Stimulated activated CD4-positive, alpha-beta T cell treated with anti-CD3 and anti-CD28 coated beads, Interleukin-1b, Interleukin-23, amount 100 ng/mL, for 48 hours (primary cell): ENCODE data around the gene CHRND.
A peak's percentile ranks its signal among the peaks of the same experiment; 100 is the strongest.

Source experiments
- DNase-seq: peaks from one replicate; pipeline ENCODE4 v3.0.0-alpha.2; 2020

CHRND gene

DNA sequence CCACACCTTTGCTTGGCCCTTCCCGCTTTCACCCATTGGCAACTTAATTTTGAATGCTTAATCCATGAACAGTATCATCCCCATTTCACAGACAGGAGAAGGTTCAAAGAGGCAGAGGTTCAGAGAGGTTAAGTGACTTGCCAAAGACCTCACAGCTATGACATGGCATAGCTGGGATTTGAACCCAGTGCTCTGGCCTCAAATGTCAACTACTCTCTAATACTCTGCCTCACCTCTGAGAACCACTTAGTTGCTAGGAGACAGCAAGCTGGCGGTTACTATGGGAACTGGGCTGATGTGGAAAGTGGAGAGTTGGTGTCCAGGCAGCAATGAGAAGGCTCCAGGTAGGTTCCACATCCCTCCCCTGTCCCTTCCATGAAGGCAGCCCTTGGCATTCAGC lies 21.5 kb upstream of the CHRND start:
- no peak for DNase-seq

- DNase-seq = no peak
Observed at GRCh38 chr2:232505856-232506255, 20.1 kb upstream of the CHRND start.

- no peak for DNase-seq
Observed at GRCh38 chr2:232506709-232507108, 19.3 kb upstream of the CHRND start.

GRCh38 chr2:232508251-232508650 lies 17.7 kb upstream of the CHRND start:
- DNase-seq = no peak

DNA sequence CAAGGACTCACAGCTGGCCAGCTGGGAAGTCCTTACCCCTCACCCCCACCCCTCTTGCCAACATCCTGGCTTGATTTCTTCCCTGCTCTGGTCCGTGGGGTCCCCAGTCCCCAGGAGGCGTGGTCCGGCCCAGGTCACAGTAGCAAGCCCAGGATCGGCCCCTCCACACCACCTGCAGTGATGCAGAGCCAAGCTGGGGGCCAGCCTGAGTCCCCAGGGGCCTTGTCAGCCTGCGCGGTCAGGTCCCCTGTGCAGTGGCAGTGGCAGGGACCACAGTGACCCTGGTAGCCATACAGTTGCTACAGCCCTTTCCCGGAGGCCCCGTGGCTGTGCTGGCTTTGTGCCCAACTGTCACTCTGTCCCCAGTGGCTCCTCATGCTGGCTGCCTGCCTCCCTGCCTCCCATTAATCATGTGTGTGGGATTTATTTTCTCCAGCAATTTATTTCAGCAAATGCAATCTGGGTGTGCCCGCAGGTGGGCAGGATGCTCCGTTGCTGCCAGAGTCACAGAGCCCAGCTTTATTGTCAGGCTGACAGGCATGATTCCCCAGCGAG lies 14.5 kb upstream of the CHRND start:
- DNase-seq = no peak

- DNase-seq = no peak
Observed at GRCh38 chr2:232512602-232513001, 13.4 kb upstream of the CHRND start.

- DNase-seq = no peak
Observed at GRCh38 chr2:232513353-232513752, 12.6 kb upstream of the CHRND start.

DNA sequence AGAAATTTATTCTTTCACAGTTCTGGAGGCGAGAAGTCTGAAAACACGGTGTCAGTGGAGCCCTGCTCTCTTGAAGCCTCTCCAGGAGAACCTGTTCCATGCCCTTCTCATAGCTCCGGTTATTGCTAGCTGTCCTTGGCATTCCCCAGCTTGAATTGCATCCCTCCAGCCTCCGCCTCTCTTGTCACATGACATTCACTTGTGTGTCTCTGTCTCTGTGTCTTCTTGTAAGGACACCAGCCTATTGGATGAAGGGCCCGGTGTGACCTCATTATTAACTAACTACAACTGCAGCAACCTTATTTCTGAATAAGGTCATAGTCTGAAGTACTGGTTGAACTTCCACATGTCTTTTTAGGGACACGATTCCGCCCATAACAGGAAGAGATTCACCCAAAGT lies 10.3 kb upstream of the CHRND start:
- DNase-seq = no peak

DNA sequence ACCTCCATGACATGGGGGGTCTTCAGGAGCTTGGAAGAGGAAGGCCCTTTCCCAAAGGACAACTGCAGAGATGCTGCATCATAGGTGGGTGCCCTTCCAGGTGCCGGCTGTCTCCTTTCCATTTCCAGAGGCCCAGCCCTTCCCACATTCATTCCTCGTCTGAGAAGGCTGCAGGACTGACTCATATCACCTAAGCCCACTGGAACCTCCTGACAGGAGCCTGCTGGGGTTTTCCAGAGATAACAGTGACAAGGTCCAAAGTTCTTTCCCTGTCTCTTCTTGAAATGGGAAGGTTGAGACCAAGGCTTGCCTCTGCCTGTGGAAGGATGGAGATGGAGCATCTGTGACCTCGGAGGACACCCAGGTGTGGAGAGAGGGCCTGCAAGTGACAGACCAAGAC lies 9.4 kb upstream of the CHRND start:
- DNase-seq = no peak

GRCh38 chr2:232518844-232519243 lies 7.1 kb upstream of the CHRND start:
- no peak for DNase-seq

DNA sequence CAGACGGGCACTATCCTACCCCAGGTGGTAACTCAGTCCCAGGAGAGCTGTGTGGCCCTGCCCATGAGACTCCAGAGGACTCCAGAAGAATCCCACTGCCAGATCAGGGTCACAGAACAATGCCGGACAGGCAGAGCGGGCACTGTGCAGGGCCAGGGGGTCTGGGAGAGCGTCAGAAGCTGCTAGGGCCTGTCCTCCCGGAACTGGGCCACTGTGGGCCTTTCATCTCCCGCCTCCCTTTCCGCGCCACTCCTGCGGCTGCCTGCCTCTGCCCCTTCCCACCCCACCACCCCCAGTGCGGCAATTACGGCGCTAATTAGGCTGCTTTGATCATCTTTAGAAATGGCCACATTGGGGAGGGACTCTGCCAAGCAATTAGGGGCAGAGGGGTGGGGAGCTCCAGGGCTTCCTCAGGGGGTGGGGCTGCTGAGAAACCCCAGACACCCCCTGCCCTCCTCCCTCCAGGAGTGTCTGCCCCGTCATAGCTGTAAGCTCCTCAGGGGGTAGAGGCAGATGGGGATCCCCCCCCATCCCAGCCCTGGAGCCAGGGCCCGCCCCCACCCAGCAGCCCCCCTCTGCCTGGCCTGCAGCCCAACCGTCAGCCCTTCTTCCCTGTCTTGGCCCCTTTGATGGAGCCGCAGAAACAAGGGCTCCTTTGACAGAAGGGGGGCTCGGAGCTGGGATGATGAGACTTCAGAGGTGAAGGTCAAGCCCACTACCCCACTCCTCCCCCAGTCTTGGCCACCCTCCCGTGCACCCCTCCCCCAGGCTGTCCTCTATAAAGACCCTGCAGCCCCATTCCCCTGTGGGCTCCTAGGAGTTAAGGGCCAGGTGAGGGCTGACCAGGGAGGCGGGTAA lies 6.2 kb upstream of the CHRND start, which contains the start of gene PRSS56:
Gene PRSS56, plus strand, starts transcription at position 808 of the 858 bp plus-strand sequence. CDS start 211 bp downstream, outside the sequence.
- DNase-seq = no peak

GRCh38 chr2:232520489-232520888 lies 5.5 kb upstream of the CHRND start:
- no peak for DNase-seq

DNA sequence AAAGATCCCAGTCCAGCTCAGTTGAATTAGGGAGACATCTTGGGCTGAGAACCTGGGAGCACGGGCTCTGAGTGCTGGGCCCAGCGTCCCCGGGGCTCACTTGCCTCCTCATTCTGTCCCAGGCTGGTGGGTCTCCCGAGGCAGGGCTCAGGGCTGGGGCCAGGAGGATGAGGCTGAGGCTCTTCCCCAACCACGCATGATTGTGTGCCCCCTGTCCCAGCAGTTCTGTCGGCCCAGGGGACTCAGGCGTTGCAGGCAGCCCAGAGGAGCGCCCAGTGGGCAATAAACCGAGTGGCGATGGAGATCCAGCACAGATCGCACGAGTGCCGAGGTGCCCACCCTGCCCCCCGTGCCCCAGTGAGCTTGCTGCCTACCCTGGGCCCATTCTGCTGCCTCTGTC lies 4.9 kb upstream of the CHRND start:
- DNase-seq = no peak

DNA sequence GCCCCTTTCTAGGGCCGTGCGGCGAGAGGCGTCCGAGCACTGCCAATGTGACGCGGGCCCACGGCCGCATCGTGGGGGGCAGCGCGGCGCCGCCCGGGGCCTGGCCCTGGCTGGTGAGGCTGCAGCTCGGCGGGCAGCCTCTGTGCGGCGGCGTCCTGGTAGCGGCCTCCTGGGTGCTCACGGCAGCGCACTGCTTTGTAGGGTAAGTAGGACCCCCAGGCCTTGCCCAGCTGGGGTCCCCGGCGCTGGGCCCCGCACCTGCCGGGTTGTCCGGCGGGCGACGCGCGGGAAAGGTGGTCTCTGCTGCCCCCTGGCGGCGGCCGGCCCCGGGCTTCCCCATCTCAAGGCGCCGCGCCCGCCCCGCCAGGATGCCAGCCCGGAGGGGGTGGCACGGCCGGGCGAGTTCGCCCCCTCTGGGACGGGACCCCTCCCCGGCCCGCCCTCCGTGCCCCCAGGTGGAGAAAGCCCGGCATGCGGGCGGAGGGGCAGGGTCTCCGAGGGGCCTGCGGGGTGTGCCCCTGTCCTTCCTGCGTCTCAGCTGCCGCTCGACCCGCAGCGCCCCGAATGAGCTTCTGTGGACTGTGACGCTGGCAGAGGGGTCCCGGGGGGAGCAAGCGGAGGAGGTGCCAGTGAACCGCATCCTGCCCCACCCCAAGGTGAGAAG lies 3.9 kb upstream of the CHRND start:
- DNase-seq = peak; percentile 43

DNA sequence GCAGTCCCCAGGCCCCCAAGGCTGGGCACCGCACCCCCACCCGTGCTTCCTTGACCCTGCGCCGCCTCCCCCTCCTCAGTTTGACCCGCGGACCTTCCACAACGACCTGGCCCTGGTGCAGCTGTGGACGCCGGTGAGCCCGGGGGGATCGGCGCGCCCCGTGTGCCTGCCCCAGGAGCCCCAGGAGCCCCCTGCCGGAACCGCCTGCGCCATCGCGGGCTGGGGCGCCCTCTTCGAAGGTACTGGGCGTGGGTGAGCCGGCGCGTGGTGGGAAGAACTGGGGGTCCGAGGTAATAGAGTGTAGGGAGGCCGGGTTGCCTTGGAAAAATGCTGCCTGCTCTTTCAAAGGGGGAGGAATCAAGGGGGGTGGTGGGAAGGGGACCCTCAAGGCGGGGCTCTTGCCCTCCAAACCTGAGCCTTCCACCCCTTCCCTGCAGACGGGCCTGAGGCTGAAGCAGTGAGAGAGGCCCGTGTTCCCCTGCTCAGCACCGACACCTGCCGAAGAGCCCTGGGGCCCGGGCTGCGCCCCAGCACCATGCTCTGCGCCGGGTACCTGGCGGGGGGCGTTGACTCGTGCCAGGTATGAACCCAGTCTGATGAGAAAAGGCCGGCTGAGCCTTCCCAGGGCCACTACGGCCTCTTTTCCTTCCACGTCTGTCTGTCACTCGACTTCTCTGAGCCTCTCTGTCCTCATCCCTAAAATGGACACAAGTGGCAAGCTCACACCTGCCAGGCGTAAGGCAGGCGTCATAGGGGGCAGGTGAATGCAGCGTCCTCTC lies 3.1 kb upstream of the CHRND start:
- no peak for DNase-seq

DNA sequence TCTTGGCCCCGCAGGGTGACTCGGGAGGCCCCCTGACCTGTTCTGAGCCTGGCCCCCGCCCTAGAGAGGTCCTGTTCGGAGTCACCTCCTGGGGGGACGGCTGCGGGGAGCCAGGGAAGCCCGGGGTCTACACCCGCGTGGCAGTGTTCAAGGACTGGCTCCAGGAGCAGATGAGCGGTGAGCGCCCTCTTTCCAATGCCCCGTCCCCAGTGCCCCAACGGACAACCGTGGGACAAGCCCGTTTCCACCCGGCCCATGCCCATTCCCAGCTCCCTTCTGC lies 2.6 kb upstream of the CHRND start:
- no peak for DNase-seq

DNA sequence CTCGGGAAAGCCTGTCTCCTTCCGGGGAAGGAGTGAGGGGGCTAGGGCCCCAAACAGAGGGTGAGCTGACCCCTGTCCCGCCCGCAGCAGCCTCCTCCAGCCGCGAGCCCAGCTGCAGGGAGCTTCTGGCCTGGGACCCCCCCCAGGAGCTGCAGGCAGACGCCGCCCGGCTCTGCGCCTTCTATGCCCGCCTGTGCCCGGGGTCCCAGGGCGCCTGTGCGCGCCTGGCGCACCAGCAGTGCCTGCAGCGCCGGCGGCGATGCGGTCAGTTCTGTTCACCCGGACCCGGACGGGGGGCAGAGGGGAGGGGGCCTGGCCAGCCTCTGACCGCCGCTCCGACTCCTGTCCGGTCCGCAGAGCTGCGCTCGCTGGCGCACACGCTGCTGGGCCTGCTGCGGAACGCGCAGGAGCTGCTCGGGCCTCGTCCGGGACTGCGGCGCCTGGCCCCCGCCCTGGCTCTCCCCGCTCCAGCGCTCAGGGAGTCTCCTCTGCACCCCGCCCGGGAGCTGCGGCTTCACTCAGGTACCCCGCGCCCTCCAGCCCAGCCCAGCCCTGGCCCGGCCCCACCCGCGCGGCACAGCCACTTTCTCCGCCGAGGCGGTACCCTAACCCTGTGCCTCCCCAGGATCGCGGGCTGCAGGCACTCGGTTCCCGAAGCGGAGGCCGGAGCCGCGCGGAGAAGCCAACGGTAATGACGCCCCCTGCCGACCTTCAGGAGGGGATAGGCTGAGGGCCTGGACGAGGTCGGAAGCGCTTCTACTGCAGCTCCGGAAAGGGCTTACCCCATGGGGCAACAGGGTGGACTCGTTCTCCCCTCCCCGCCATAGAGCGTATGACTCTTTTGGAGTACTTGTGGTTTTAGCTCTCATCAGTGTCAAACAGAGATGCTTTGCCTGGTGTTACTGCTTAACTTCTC lies 2.0 kb upstream of the CHRND start:
- DNase-seq = peak; percentile 26

GRCh38 chr2:232524771-232525170 lies 1.2 kb upstream of the CHRND start:
- no peak for DNase-seq

DNA sequence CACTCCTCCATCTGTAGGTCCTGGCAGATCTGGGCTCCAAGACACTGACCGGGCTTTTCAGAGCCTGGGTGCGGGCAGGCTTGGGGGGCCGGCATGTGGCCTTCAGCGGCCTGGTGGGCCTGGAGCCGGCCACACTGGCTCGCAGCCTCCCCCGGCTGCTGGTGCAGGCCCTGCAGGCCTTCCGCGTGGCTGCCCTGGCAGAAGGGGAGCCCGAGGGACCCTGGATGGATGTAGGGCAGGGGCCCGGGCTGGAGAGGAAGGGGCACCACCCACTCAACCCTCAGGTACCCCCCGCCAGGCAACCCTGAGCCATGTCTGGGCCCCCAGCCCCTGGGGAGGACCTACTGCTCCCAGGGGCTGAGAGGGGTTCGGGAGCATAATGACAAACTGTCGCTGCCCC lies 761 bp upstream of the CHRND start:
- no peak for DNase-seq

DNA sequence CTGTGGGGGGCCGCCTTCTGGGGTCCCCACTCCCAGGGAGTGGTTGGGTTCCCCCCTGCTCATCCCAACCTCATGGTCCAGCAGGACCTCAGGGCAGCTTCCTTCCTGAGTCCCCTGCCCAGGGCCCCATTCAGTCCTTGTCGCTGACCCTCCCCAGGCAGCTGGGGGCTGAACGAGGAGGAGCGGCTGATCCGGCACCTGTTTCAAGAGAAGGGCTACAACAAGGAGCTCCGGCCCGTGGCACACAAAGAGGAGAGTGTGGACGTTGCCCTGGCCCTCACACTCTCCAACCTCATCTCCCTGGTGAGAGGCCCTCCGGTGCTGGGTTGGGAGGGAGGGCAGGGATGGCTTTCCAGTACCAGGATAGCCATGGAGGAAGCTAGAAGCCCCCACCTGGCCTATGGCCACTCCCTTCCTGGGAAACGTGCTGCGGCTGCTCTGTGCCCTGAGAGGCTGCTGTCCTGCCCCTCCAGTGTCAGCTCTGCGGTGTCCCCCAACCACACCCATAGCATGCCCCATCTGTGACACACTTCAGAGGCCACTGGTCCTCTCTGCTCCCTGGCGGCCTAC lies 497 bp downstream of the CHRND start:
- DNase-seq = no peak

- DNase-seq = no peak
Observed at GRCh38 chr2:232527905-232528470, 2.0 kb downstream of the CHRND start.
